ENCODE results near the gene CMTM7. TPM values are rescaled to one million over a fixed set of nuclear protein-coding genes. Genes with fewer than 3 reads are reported as not detected.
A peak's percentile ranks its signal among the peaks of the same experiment; 100 is the strongest.

The CMTM7 gene
- total and polyA plus RNA-seq, 2 of the 8 experiments (the other 6 are each of a cell fraction or from before 2014, with no cell fraction given): 33.3 to 65.8 TPM

- Histone ChIP-seq H3K23ac (ENCODE audit: insufficient read length) (no peak overlapping the region), H3K23me2 (ENCODE audit: low read depth, low read length) (no peaks in the 10 kb centered on the region; the same call in 1 of the 2 replicates), H4K20me1 (replicated peaks in 1 of 2; ENCODE audit: control insufficient read depth in 1 of 2, insufficient read depth in 2 of 2, low read length in 2 of 2) (peaks cover 0 to 1% of the 10 kb centered on the region in 2 experiments), H3K18ac (ENCODE audit: extremely low read depth, low read length) (peak overlapping the region; percentile 81), H2BK12ac (ENCODE audit: low read depth, low read length) (peak overlapping the region; percentile 4; the same call in 1 of the 2 replicates), H2BK20ac (ENCODE audit: low read length) (no peak overlapping the region), H4K8ac (ENCODE audit: extremely low read depth, insufficient read depth, low read length) (0 out of 2 replicates have a peak overlapping the region, but pooled peaks have one; percentile 60), H2AFZ (ENCODE audit: low read length) (no peak overlapping the region), H3K79me2 (ENCODE audit: control insufficient read depth in 1 of 2, insufficient read depth in 2 of 2, low read length in 2 of 2) (peaks cover 0 to 33% of the 10 kb centered on the region in 2 experiments; a peak in 3 of 4 replicates), H2BK15ac (ENCODE audit: low read length) (no peak overlapping the region; the same call in 1 of the 2 replicates), H3K4ac (replicated peaks; ENCODE audit: insufficient read length, low read depth, low read length) (no peak overlapping the region), H3K56ac (replicated peaks; ENCODE audit: insufficient read length, low read depth, low read length) (no peak overlapping the region), H3K27me3 (replicated peaks in 1 of 4; ENCODE audit: control insufficient read depth in 3 of 4, extremely low read depth in 1 of 4, insufficient read depth in 3 of 4, low read length in 3 of 4) (no peaks in the 10 kb centered on the region), H2BK5ac (ENCODE audit: low read depth, low read length) (no peak overlapping the region; the same call in 1 of the 2 replicates), H3K4me1 (replicated peaks in 1 of 4; ENCODE audit: control insufficient read depth in 3 of 4, insufficient read depth in 4 of 4, low read length in 3 of 4) (peaks cover 5 to 31% (median 18%) of the 10 kb centered on the region in 4 experiments; a peak in 6 of 7 replicates), H3K79me1 (ENCODE audit: low read depth, low read length) (no peaks in the 10 kb centered on the region), H3K36me3 (ENCODE audit: control insufficient read depth in 2 of 4, insufficient read depth in 4 of 4, low read length in 3 of 4) (no peaks in the 10 kb centered on the region), H3K14ac (ENCODE audit: insufficient read length) (no peak overlapping the region), H4K5ac (ENCODE audit: insufficient read length, low read depth, low read length) (no peak overlapping the region), H3K27ac (ENCODE audit: low read depth, low read length) (no peak overlapping the region), H3K4me2 (ENCODE audit: insufficient read depth in 1 of 2, low read depth in 2 of 2, low read length in 2 of 2) (peak overlapping the region; percentile 35 to 49; a peak in 2 of 4 replicates), H4K91ac (replicated peaks; ENCODE audit: insufficient read length, low read length) (no peak overlapping the region), H2BK120ac (replicated peaks; ENCODE audit: low read depth, low read length) (peak overlapping the region; percentile 25), H3K4me3 (ENCODE audit: extremely low read depth in 1 of 4, insufficient read depth in 2 of 4, low read depth in 3 of 4, low read length in 4 of 4) (no peak overlapping the region), H2AK5ac (ENCODE audit: low read depth, low read length) (no peak overlapping the region; the same call in 1 of the 2 replicates), H3K9ac (replicated peaks in 1 of 4; ENCODE audit: extremely low read depth in 1 of 4, low read depth in 3 of 4, low read length in 3 of 4) (no peak overlapping the region), H3K9me3 (ENCODE audit: insufficient read depth in 2 of 2, low read depth in 1 of 2, low read length in 1 of 2) (no peaks in the 10 kb centered on the region; a peak in 1 of 4 replicates)
- TF ChIP-seq PHF8 (conservative IDR thresholded peaks at IDR 0.05; ENCODE audit: low read depth, low read length) (no peak), TAF7 (optimal IDR thresholded peaks at IDR 0.05; ENCODE audit: borderline replicate concordance, low read depth, low read length) (peak; percentile 94), POLR2AphosphoS5 (IDR thresholded peaks at IDR 0.05; ENCODE audit: low read depth, low read length) (peak; percentile 66), POLR2A (IDR thresholded peaks at IDR 0.05; ENCODE audit: control extremely low read depth in 1 of 2, low read depth in 2 of 2, low read length in 2 of 2) (peak in 1 of 2 experiments; percentile 68; a peak in 2 of 3 replicates)
- ChIA-PET POLR2A (ENCODE audit: partially characterized antibody) (interaction anchor here (1.0 to 1.9 kb wide), 6 partner anchors 8 to 42 kb away, joined by 3 to 6 read pairs (median 4); partner anchors contain the start of gene CMTM7), CTCF (ENCODE audit: partially characterized antibody) (interaction anchor here (0.8 to 8.2 kb wide), 10 partner anchors 9 to 72 kb away, joined by 3 to 47 read pairs (median 4); partner anchors contain the start of gene CMTM7)
- DNase-seq (ENCODE audit: low read depth in 1 of 2, low spot score in 2 of 2) (no peak), FAIRE-seq (peak; percentile 13)
- WGBS, 2 experiments (ENCODE audit: extremely low coverage in 1 of 2, insufficient coverage in 1 of 2, insufficient read length in 1 of 2, insufficient replicate concordance in 2 of 2, low coverage in 1 of 2, low lambda C conversion rate in 2 of 2, missing lambda C conversion rate in 1 of 2): 59% methylated on average over 10 of the region's 10 CpGs; no CpG with 5 or more reads in 1 of the 2 experiments
Measured at GRCh38 chr3:32413845-32414521, 22.3 kb downstream of the CMTM7 start.
